Spleen (tissue), 11 donors: ENCODE measurements around the gene CHCHD3. TPM values are rescaled to one million over a fixed set of nuclear protein-coding genes. Genes with fewer than 3 reads are reported as not detected.

ENCODE experiments used
- DNase-seq: peaks from one replicate; pipeline ENCODE4 v3.0.0-alpha.2; 2020
- H3K27ac ChIP-seq, 8 donors: fragments of 200-600 bp; sonication (generic) in 7 of 8; 1 replicate in 4 of 8; 2 replicates in 4 of 8; pipeline versions ENCODE4 v1.5.0 to v1.8.0; 2016 to 2021; ENCODE audit warnings: inconsistent platforms in 4 of 8, mild to moderate bottlenecking in 4 of 8, moderate library complexity in 1 of 8
- H3K27me3 ChIP-seq, 7 donors: fragments of 200-600 bp; sonication (generic) in 6 of 7; replicated peaks in 1 of 7; 1 replicate in 4 of 7; 2 replicates in 3 of 7; pipeline versions ENCODE4 v1.5.0 to v1.8.0; 2016 to 2021; ENCODE audit warnings: inconsistent platforms in 3 of 7, mild to moderate bottlenecking in 1 of 7
- H3K36me3 ChIP-seq, 6 donors: fragments of 200-600 bp; sonication (generic) in 5 of 6; 1 replicate in 4 of 6; 2 replicates in 2 of 6; pipeline versions ENCODE4 v1.5.0 to v1.8.0; 2016 to 2021; ENCODE audit warnings: inconsistent platforms in 2 of 6
- H3K4me1 ChIP-seq, 6 donors: fragments of 200-600 bp; sonication (generic) in 5 of 6; 1 replicate in 3 of 6; 2 replicates in 3 of 6; pipeline versions ENCODE4 v1.5.0 to v1.8.0; 2016 to 2021; ENCODE audit warnings: inconsistent platforms in 3 of 6
- H3K4me3 ChIP-seq, 8 donors: fragments of 200-600 bp; sonication (generic) in 7 of 8; 1 replicate in 4 of 8; 2 replicates in 4 of 8; pipeline versions ENCODE4 v1.5.0 to v1.8.0; 2016 to 2021; ENCODE audit warnings: inconsistent platforms in 4 of 8, mild to moderate bottlenecking in 4 of 8, moderate library complexity in 2 of 8
- H3K9me3 ChIP-seq, 8 donors: fragments of 200-600 bp; sonication (generic) in 7 of 8; 1 replicate in 4 of 8; 2 replicates in 4 of 8; pipeline versions ENCODE4 v1.5.0 to v1.8.0; 2016 to 2021; ENCODE audit warnings: inconsistent platforms in 4 of 8
- POLR2A ChIP-seq, 3 donors: fragments of 450-650 bp; IDR thresholded peaks; one replicate each; pipeline ENCODE4 v1.5.1; 2017; ENCODE audit warnings: antibody characterized with exemption in 3 of 3, mild to moderate bottlenecking in 1 of 3
- POLR2AphosphoS5 ChIP-seq, 3 donors: sonication (generic); formaldehyde crosslinking; IDR thresholded peaks; one replicate each; pipeline ENCODE4 v1.5.1; 2017; ENCODE audit warnings: antibody characterized with exemption in 3 of 3
- WGBS, 5 donors: extraction: QIAGEN DNeasy Blood & Tissue Kit in 3 of 5; methylation state at CpG; one replicate each; pipeline versions ENCODE4 v1.1.5 to v1.1.7; 2013 to 2018; 5-methylcytosine and 5-hydroxymethylcytosine counted together
- intact Hi-C: fragments of 100-400 bp; cut with DNase I; formaldehyde crosslinking; loops from one replicate; pipeline ENCODE4 v1.15.0; 2023; ENCODE audit warnings: low total_unique reads
- polyA plus RNA-seq, 3 donors: library from polyadenylated mRNA; stranded (reverse); fragments of 200-250 nt; gene quantifications; one replicate each; pipeline ENCODE4 v1.2.1, GENCODE V29; 2013
- total RNA-seq, 7 donors: library from RNA; depleted of rRNA in 3 of 7; stranded (reverse); fragments of >200 nt in 3 of 7; fragmentation: NEBNext Ultra II Directional in 4 of 7; extraction: Animal tissue kit (Norgen Biotek cat#: 25700) in 4 of 7; gene quantifications; one replicate each; pipeline versions ENCODE4 v1.1.0 to v1.2.1, GENCODE V29; 2016 to 2021
- TF ChIP-seq, protein P1 (sequence below), 11 experiments: fragments of 200-600 bp in 7 of 11; fragments of 450-650 bp in 4 of 11; sonication (generic) in 4 of 11; IDR thresholded peaks in 8 of 11; conservative IDR thresholded peaks in 3 of 11; 1 replicate in 7 of 11; 2 replicates in 4 of 11; pipeline versions ENCODE4 v1.4.0 to v1.8.0; 2016 to 2021; ENCODE audit warnings: antibody characterized with exemption in 11 of 11, inconsistent platforms in 4 of 11, mild to moderate bottlenecking in 1 of 11
- donor health status: healthy with polysubstance abuse.
- donor health status: DM: no; HTN: no; CAD: no; lungs with moderate emphysema.
- donor health status: DM: no; HTN: no; CAD: no.
- donor health status: Bipolar disorder and iron deficiency.
- donor health status: healthy.
- donor health status: DM: no; HTN: no; CAD: no.
- donor health status: DM: yes; HTN: yes; CAD: no.

Gene CHCHD3
- total and polyA plus RNA-seq, 10 donors, result 18.6 to 60.3 (median 38.8) TPM

- Histone ChIP-seq H3K9me3 (no peaks in the 10 kb centered on the region), H3K27me3 (no peaks in the 10 kb centered on the region), H3K4me1 (no peaks in the 10 kb centered on the region), H3K4me3 (no peak overlapping the region), H3K36me3 (peaks cover 0 to 8% (median 1%) of the 10 kb centered on the region in 6 donors), H3K27ac (no peak overlapping the region)
- intact Hi-C loops, result no loop called here
- WGBS, 5 donors, result 76 to 85% (median 81%) methylated on average over 4 of the region's 4 CpGs
- TF ChIP-seq POLR2A (IDR thresholded peaks at IDR 0.05) (no peak), POLR2AphosphoS5 (IDR thresholded peaks at IDR 0.05) (no peak)
- TF ChIP-seq, protein P1, sequence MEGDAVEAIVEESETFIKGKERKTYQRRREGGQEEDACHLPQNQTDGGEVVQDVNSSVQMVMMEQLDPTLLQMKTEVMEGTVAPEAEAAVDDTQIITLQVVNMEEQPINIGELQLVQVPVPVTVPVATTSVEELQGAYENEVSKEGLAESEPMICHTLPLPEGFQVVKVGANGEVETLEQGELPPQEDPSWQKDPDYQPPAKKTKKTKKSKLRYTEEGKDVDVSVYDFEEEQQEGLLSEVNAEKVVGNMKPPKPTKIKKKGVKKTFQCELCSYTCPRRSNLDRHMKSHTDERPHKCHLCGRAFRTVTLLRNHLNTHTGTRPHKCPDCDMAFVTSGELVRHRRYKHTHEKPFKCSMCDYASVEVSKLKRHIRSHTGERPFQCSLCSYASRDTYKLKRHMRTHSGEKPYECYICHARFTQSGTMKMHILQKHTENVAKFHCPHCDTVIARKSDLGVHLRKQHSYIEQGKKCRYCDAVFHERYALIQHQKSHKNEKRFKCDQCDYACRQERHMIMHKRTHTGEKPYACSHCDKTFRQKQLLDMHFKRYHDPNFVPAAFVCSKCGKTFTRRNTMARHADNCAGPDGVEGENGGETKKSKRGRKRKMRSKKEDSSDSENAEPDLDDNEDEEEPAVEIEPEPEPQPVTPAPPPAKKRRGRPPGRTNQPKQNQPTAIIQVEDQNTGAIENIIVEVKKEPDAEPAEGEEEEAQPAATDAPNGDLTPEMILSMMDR (IDR thresholded peaks at IDR 0.05 in 8 of 11, conservative IDR thresholded peaks at IDR 0.05 in 3 of 11), result no peak
- no peak for DNase-seq
These were observed 303.1 kb downstream of the CHCHD3 start for GRCh38 chr7:132778761-132779160.

- intact Hi-C loops, result no loop called here
- no peak overlapping the region for H3K4me3 ChIP-seq
- TF ChIP-seq POLR2AphosphoS5 (IDR thresholded peaks at IDR 0.05), result no peak
- no peak for DNase-seq
- no peaks in the 10 kb centered on the region for H3K9me3 ChIP-seq
- 95 to 98% (median 97%) methylated on average over 4 of the region's 4 CpGs for WGBS, 5 donors
- H3K27me3 ChIP-seq, result no peaks in the 10 kb centered on the region
- no peaks in the 10 kb centered on the region for H3K4me1 ChIP-seq
- no peaks in the 10 kb centered on the region for H3K36me3 ChIP-seq
- no peak overlapping the region for H3K27ac ChIP-seq
These were observed 303.9 kb downstream of the CHCHD3 start for GRCh38 chr7:132777956-132778355.

- TF ChIP-seq POLR2AphosphoS5 (IDR thresholded peaks at IDR 0.05) (no peak), POLR2A (IDR thresholded peaks at IDR 0.05) (no peak)
- TF ChIP-seq, protein P1 (IDR thresholded peaks at IDR 0.05 in 8 of 11, conservative IDR thresholded peaks at IDR 0.05 in 3 of 11), result no peak
- no peak for DNase-seq
- Histone ChIP-seq H3K9me3 (no peaks in the 10 kb centered on the region), H3K36me3 (no peaks in the 10 kb centered on the region), H3K27ac (no peak overlapping the region), H3K4me3 (no peak overlapping the region), H3K27me3 (no peaks in the 10 kb centered on the region), H3K4me1 (no peaks in the 10 kb centered on the region)
- intact Hi-C loops, result no loop called here
- 27 to 45% (median 34%) methylated on average over 7 of the region's 7 CpGs for WGBS, 5 donors
These were observed 304.5 kb downstream of the CHCHD3 start for GRCh38 chr7:132777414-132777813.

DNA sequence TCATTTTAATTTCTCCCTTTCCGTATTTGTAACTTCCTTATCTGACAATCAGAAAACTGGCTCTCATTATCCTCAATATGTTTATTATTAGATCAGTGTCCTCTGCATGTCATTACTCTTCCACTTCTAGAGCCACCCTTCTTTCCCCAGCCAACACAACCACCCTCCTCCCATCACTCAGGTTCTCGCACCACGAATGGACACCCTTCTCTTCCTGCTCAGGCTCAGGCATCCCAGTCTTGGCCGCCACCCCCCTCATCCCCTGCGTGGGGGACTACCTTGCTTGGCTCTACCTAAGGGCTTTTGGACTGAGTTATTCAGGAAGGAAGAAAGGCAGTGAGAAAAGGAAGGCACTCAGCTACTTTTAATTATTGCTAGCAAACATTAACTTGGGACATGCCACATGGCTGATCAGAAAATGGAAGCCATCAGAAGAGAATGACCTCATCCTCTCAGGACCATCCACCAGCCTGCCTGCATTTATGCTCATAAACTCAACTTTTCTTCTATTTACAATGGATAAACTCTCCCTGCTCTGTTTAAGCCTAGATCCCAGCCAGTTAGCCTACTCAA is 305.8 kb downstream of the CHCHD3 start:
- no peak overlapping the region for H3K4me3 ChIP-seq
- no peaks in the 10 kb centered on the region for H3K27me3 ChIP-seq
- no peak for DNase-seq
- no peaks in the 10 kb centered on the region for H3K9me3 ChIP-seq
- H3K36me3 ChIP-seq, result no peaks in the 10 kb centered on the region
- H3K27ac ChIP-seq, result no peak overlapping the region
- TF ChIP-seq, protein P1 (IDR thresholded peaks at IDR 0.05 in 8 of 11, conservative IDR thresholded peaks at IDR 0.05 in 3 of 11), result no peak
- TF ChIP-seq POLR2A (IDR thresholded peaks at IDR 0.05) (no peak), POLR2AphosphoS5 (IDR thresholded peaks at IDR 0.05) (no peak)
- H3K4me1 ChIP-seq, result peaks cover 0 to 6% (median 0%) of the 10 kb centered on the region in 6 donors
- 85 to 93% (median 89%) methylated on average over 5 of the region's 5 CpGs for WGBS, 5 donors
- intact Hi-C loops, result no loop called here
